Stomach (tissue), 4 donors: ENCODE data around the gene TBC1D4.

Experiments used
- CTCF ChIP-seq, 7 experiments: fragments of 450-650 bp in 4 of 7; fragments of 200-600 bp in 3 of 7; sonication (generic) in 3 of 7; IDR thresholded peaks; one replicate each; pipeline ENCODE4 v1.5.1; 2016 to 2019; ENCODE audit warnings: antibody characterized with exemption in 7 of 7, control low read depth in 2 of 7, mild to moderate bottlenecking in 1 of 7
- EP300 ChIP-seq: sonication (generic); formaldehyde crosslinking; IDR thresholded peaks from one replicate; pipeline ENCODE4 v1.6.1; 2017; ENCODE audit warnings: antibody characterized with exemption
- POLR2A ChIP-seq, 4 donors: fragments of 450-650 bp; IDR thresholded peaks; one replicate each; pipeline ENCODE4 v1.6.1; 2016; ENCODE audit warnings: antibody characterized with exemption in 4 of 4, control low read depth in 2 of 4, mild to moderate bottlenecking in 1 of 4, moderate library complexity in 1 of 4
- POLR2AphosphoS5 ChIP-seq, 3 donors: sonication (generic); formaldehyde crosslinking; IDR thresholded peaks; one replicate each; pipeline ENCODE4 v1.6.1; 2016; ENCODE audit warnings: antibody characterized with exemption in 3 of 3

- no peak for TF ChIP-seq EP300
- no peak for TF ChIP-seq CTCF (IDR thresholded peaks at IDR 0.05)
- TF ChIP-seq POLR2A (IDR thresholded peaks at IDR 0.05), result no peak
- TF ChIP-seq POLR2AphosphoS5 (IDR thresholded peaks at IDR 0.05), result no peak
Measured at GRCh38 chr13:75316427-75316826, 165.5 kb downstream of the TBC1D4 start.
